GM23248 (cell line): Measurements from ENCODE around the gene MRPS7. TPM values are rescaled to one million over a fixed set of nuclear protein-coding genes. Genes with fewer than 3 reads are reported as not detected.
A peak's percentile ranks its signal among the peaks of the same experiment; 100 is the strongest.

Experiments used
- DNase-seq: peaks from one replicate; pipeline ENCODE4 v3.0.0-alpha.2; 2015
- H2AFZ ChIP-seq: fragments of 200-600 bp; sonication (generic); 2 replicates; pipeline ENCODE4 v1.6.1; 2016; ENCODE audit warnings: antibody characterized with exemption
- H3F3A ChIP-seq: fragments of 200-600 bp; sonication (generic); 2 replicates; pipeline ENCODE4 v1.6.1; 2016; ENCODE audit warnings: mild to moderate bottlenecking, antibody characterized with exemption, mixed run types; ENCODE audit not compliant: insufficient read depth
- H3K27ac ChIP-seq: fragments of 200-600 bp; sonication (generic); 2 replicates; pipeline ENCODE4 v1.5.1; 2016; ENCODE audit warnings: mild to moderate bottlenecking
- H3K27me3 ChIP-seq: fragments of 200-600 bp; sonication (generic); replicated peaks from 2 replicates; pipeline ENCODE4 v1.6.1; 2016; ENCODE audit warnings: mild to moderate bottlenecking; ENCODE audit not compliant: insufficient read depth
- H3K36me3 ChIP-seq: fragments of 200-600 bp; sonication (generic); 2 replicates; pipeline ENCODE4 v1.6.1; 2016; ENCODE audit warnings: low read depth, mild to moderate bottlenecking
- H3K4me1 ChIP-seq: fragments of 200-600 bp; sonication (generic); 2 replicates; pipeline ENCODE4 v1.6.1; 2016; ENCODE audit warnings: mild to moderate bottlenecking; ENCODE audit not compliant: insufficient read depth
- H3K4me2 ChIP-seq: fragments of 200-600 bp; sonication (generic); one replicate; pipeline ENCODE4 v1.6.1; 2016; ENCODE audit warnings: mild to moderate bottlenecking; ENCODE audit not compliant: unreplicated experiment
- H3K4me3 ChIP-seq: fragments of 200-600 bp; sonication (generic); 2 replicates; pipeline ENCODE4 v1.5.1; 2016; ENCODE audit warnings: mild to moderate bottlenecking
- H3K79me2 ChIP-seq: fragments of 200-600 bp; sonication (generic); 2 replicates; pipeline ENCODE4 v1.6.1; 2016; ENCODE audit warnings: mild to moderate bottlenecking; ENCODE audit not compliant: insufficient read depth
- H3K9ac ChIP-seq: fragments of 200-600 bp; sonication (generic); 2 replicates; pipeline ENCODE4 v1.6.1; 2016; ENCODE audit warnings: mild to moderate bottlenecking
- H3K9me2 ChIP-seq: fragments of 200-600 bp; sonication (generic); 2 replicates; pipeline ENCODE4 v1.6.1; 2016; ENCODE audit warnings: mixed run types, mild to moderate bottlenecking, moderate library complexity; ENCODE audit not compliant: insufficient read depth
- H3K9me3 ChIP-seq: fragments of 200-600 bp; sonication (generic); one replicate; pipeline ENCODE4 v1.6.1; 2017; ENCODE audit warnings: low read depth
- H4K20me1 ChIP-seq: fragments of 200-600 bp; sonication (generic); 2 replicates; pipeline ENCODE4 v1.6.0; 2016; ENCODE audit not compliant: insufficient read depth
- EZH2 ChIP-seq: fragments of 200-600 bp; sonication (generic); IDR thresholded peaks from 2 replicates; pipeline ENCODE4 v1.6.1; 2018; ENCODE audit warnings: antibody characterized with exemption, mild to moderate bottlenecking; ENCODE audit not compliant: insufficient read depth, poor library complexity, severe bottlenecking
- EZH2phosphoT487 ChIP-seq: fragments of 200-600 bp; sonication (generic); IDR thresholded peaks from 2 replicates; pipeline ENCODE4 v1.6.1; 2018; ENCODE audit warnings: antibody characterized with exemption, moderate library complexity, mild to moderate bottlenecking, low read depth; ENCODE audit not compliant: insufficient read depth
- WGBS, 2 experiments: methylation state at CpG; one replicate each; pipeline ENCODE4 v1.1.6; 2015 to 2017; ENCODE audit warnings: low lambda C conversion rate in 2 of 2, low coverage in 1 of 2; ENCODE audit errors: missing lambda C conversion rate in 2 of 2; 5-methylcytosine and 5-hydroxymethylcytosine counted together
- in situ Hi-C: fragments of 300-500 bp; cut with MboI; formaldehyde crosslinking; loops from 2 replicates; pipeline ENCODE4 v1.15.0; 2020
- polyA plus RNA-seq: library from polyadenylated mRNA; unstranded; fragments of >200 nt; fragmentation: Nextera tagmentation; extraction: Ambion mirVana; gene quantifications from 2 replicates; pipeline ENCODE4 v1.2.1, GENCODE V29; 2016
- total RNA-seq: library from RNA; depleted of rRNA; stranded (reverse); fragments of >200 nt; shearing (Covaris generic); gene quantifications from 2 replicates; pipeline ENCODE4 v1.2.3, GENCODE V29; 2014

Gene MRPS7
- total and polyA plus RNA-seq, 2 experiments from 2014 or later = 41.6 to 87.6 TPM

GRCh38 chr17:75260641-75261335 is 891 bp upstream of the MRPS7 start:
- in situ Hi-C loops = no loop called here
- no peak for TF ChIP-seq EZH2
- TF ChIP-seq EZH2phosphoT487 = no peak
- no peaks in the 10 kb centered on the region for H3F3A ChIP-seq
- peaks cover 79% of the 10 kb centered on the region for H3K79me2 ChIP-seq
- no peaks in the 10 kb centered on the region; the same call in 1 of the 2 replicates for H4K20me1 ChIP-seq
- no peaks in the 10 kb centered on the region for H3K9me3 ChIP-seq
- DNase-seq = peak; percentile 52
- no peaks in the 10 kb centered on the region for H3K27me3 ChIP-seq
- 2% methylated on average over 27 to 31 of the region's 31 CpGs for WGBS, 2 experiments
- peak overlapping the region; percentile 95 for H3K27ac ChIP-seq
- H2AFZ ChIP-seq = peak overlapping the region; percentile 92
- peak overlapping the region; percentile 100 for H3K4me2 ChIP-seq
- peak overlapping the region; percentile 97 for H3K9ac ChIP-seq
- peaks cover 17% of the 10 kb centered on the region for H3K4me1 ChIP-seq
- peak overlapping the region; percentile 97 for H3K4me3 ChIP-seq
- peaks cover 5% of the 10 kb centered on the region; the same call in 1 of the 2 replicates for H3K36me3 ChIP-seq
- no peaks in the 10 kb centered on the region for H3K9me2 ChIP-seq

- Histone ChIP-seq H3K79me2 (peaks cover 68% of the 10 kb centered on the region), H3K27me3 (no peaks in the 10 kb centered on the region), H3F3A (no peaks in the 10 kb centered on the region), H3K9me3 (no peaks in the 10 kb centered on the region), H3K4me1 (peaks cover 17% of the 10 kb centered on the region), H3K27ac (peak overlapping the region; percentile 95), H3K9ac (peak overlapping the region; percentile 97), H3K36me3 (peaks cover 12% of the 10 kb centered on the region), H3K4me2 (peak overlapping the region; percentile 100), H3K9me2 (no peaks in the 10 kb centered on the region), H2AFZ (peak overlapping the region; percentile 92), H3K4me3 (peak overlapping the region; percentile 97), H4K20me1 (no peaks in the 10 kb centered on the region; the same call in 1 of the 2 replicates)
- peak; percentile 65 for DNase-seq
- WGBS, 2 experiments = 1 to 2% methylated on average over 23 of the region's 23 CpGs
- no peak for TF ChIP-seq EZH2
- TF ChIP-seq EZH2phosphoT487 = no peak
- in situ Hi-C loops = no loop called here
Measured at GRCh38 chr17:75262112-75262606, 480 bp downstream of the MRPS7 start.

- DNase-seq = no peak
- in situ Hi-C loops = no loop called here
- no peak overlapping the region for H2AFZ ChIP-seq
- 90 to 93% methylated on average over 4 of the region's 4 CpGs for WGBS, 2 experiments
- H3K4me3 ChIP-seq = peak overlapping the region; percentile 97
- peaks cover 59% of the 10 kb centered on the region for H3K79me2 ChIP-seq
- H3K9ac ChIP-seq = peak overlapping the region; percentile 97
- no peaks in the 10 kb centered on the region for H3F3A ChIP-seq
- H3K9me2 ChIP-seq = no peaks in the 10 kb centered on the region
- no peaks in the 10 kb centered on the region; the same call in 1 of the 2 replicates for H4K20me1 ChIP-seq
- TF ChIP-seq EZH2phosphoT487 (no peak), EZH2 (no peak)
- peaks cover 12% of the 10 kb centered on the region for H3K36me3 ChIP-seq
- no peaks in the 10 kb centered on the region for H3K9me3 ChIP-seq
- no peak overlapping the region for H3K27ac ChIP-seq
- H3K4me2 ChIP-seq = peak overlapping the region; percentile 100
- H3K4me1 ChIP-seq = peaks cover 17% of the 10 kb centered on the region
- H3K27me3 ChIP-seq = no peaks in the 10 kb centered on the region
Measured at GRCh38 chr17:75263055-75263454, 1.4 kb downstream of the MRPS7 start.

- 93 to 94% methylated on average over 17 of the region's 17 CpGs for WGBS, 2 experiments
Measured at GRCh38 chr17:75265614-75266315, 4.1 kb downstream of the MRPS7 start.

More at GRCh38 chr17:75265614-75266315, 4.1 kb downstream of the MRPS7 start:
- Histone ChIP-seq H4K20me1 (no peaks in the 10 kb centered on the region), H3K4me3 (no peak overlapping the region), H3K4me2 (no peak overlapping the region), H3F3A (peaks cover 6% of the 10 kb centered on the region; the same call in 1 of the 2 replicates), H3K9me3 (no peaks in the 10 kb centered on the region), H2AFZ (no peak overlapping the region), H3K27me3 (no peaks in the 10 kb centered on the region), H3K9ac (no peak overlapping the region), H3K4me1 (peaks cover 11% of the 10 kb centered on the region), H3K27ac (no peak overlapping the region), H3K79me2 (peaks cover 32% of the 10 kb centered on the region), H3K9me2 (no peaks in the 10 kb centered on the region), H3K36me3 (peaks cover 12% of the 10 kb centered on the region)
- in situ Hi-C loops = no loop called here
- no peak for DNase-seq
- TF ChIP-seq EZH2 (no peak), EZH2phosphoT487 (no peak)
